HG03460 (cell line): ENCODE results near the gene USPL1.
A peak's percentile ranks its signal among the peaks of the same experiment; 100 is the strongest.

ENCODE experiments used
- ATAC-seq: cut with Tn5 transposase; IDR thresholded peaks from one replicate; pipeline ENCODE4 v1.9.1; 2021; ENCODE audit not compliant: unreplicated experiment

Gene USPL1

GRCh38 chr13:30656178-30656577 is 38.5 kb downstream of the USPL1 start:
- no peak for ATAC-seq

- ATAC-seq = no peak
These were observed 42.3 kb downstream of the USPL1 start for GRCh38 chr13:30659980-30660379.

GRCh38 chr13:30660796-30661195 is 43.1 kb downstream of the USPL1 start:
- no peak for ATAC-seq

DNA sequence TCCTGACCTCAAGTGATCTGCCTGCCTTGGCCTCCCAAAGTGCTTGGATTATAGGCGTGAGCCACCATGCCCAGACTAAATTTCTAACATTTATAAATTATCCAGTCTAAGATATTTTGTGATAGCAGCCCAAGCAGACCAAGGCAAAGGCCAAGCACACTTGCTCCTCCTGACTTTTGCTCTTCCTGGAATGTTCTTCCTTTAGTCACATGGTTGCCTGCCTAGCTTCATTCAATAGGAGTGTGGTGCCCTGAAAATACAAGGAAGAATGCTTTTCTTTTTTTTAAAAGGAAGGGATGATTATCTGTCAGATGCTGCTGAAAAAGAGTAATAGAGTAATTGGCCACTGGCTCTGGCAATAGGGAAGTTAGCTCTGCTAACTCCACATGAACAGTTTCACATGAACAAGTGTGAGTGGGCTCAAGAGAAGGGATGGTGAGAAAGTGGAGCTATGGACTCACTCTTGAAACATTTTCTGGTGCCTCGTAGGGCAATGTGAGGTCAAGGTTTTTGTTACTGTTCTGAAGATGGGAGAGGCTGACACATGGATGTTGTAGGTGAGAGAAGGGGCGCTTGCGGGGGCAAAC is 47.1 kb downstream of the USPL1 start:
- ATAC-seq = no peak

DNA sequence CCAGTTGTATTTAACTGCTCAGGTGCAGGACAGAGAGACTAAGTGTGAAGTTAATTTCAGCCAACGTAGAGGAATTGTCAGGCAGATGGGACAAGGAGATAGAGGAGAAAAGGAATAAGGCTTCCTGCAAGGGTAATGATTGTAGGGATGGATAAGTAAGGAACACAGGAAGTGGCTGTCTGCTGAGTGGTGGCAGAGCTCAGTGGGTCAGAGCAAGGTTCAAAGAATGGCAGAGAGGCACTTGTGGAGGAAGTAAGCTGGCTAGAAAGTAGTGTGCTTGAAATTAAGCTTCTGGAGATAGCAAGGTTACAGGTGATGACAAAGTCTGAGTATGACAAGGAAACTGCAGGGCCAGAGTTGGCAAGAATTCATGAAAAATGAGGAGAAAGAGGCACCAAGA is 47.9 kb downstream of the USPL1 start:
- no peak for ATAC-seq

DNA sequence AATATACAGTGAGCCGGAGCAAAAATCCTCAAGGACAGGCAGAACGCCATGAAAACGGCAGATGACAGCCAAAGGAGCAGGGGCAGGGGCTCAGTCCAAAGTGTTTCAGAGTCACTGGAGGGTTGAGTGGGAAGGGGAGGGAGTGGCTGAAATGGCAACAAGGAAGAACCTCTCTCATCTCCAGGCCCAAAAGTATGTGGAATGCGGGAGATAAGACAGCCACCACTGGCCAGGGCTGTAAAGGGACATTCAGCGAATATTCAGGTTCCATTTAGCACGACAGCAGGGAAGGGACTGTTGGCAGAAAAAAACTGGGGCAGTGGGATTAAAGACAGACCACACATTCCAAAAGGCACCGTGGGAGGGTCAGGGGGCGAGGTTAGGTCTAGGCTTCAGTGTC is 48.4 kb downstream of the USPL1 start:
- no peak for ATAC-seq

GRCh38 chr13:30667014-30667413 is 49.3 kb downstream of the USPL1 start:
- no peak for ATAC-seq

GRCh38 chr13:30668312-30668711 is 50.6 kb downstream of the USPL1 start:
- ATAC-seq = no peak

DNA sequence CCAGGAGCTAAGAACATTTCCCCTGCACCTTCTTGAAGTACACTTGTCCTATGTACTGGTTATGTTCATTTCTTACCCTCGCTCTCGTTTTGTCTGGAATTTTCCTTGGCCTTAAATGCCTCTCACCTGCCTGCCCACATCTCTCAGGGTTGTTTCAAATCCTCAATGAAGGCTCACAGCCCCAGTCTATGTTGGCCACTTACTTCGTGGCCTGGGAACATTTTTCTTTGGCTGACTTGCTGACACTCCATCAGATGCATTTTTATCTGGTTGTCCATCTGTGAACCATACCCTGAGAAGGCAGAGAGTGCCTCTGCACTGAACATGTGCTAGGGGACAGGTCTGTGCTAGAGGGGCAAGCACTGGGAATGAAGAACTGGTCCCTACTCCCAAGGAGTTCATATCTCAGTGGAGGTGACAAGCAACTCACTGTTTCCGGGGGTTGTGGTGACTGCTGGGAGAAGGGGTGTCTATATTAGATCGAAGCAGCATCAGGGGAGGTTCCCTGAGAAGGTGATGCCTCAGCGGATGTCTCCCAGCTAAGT is 53.6 kb downstream of the USPL1 start:
- ATAC-seq = no peak

DNA sequence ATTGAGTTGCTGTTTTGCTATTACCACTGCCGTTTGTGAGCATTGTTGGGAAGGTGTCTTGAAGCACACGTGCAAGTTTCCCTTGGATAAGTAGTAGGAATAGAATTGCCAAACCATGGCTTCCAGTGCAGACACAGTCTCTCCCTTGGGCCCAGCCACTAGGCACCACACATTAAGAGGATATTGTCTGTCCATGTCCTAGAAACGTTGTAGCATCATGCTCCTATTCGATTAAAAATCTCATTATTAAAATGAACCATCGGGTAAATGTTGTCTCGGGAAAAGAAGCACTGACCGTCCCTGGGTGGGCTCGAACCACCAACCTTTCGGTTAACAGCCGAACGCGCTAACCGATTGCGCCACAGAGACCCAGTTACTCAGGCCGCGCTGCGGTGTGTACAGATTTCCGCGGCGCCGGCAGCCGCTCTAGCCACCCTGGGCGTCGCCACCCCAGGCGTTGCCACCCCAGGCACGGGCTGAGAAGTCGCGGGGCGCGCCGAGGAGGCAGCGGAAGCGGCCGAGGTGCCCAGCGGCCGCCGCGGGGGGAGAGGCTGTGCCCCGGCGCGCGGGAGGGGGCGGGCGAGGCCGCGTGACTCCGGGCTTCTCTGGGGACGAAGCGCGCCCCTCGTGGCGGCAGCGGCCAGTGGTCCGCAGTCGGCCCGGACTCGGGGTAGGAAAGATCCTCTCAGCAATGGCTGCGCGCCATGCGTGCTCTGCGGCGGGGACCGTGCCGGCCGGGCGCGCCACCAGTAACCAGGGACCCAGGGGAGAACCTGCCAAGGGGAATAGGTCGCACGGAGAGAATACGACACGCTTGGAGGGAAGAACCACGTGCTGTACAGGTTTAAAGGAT is 56.2 kb downstream of the USPL1 start:
- peak; percentile 88 for ATAC-seq

DNA sequence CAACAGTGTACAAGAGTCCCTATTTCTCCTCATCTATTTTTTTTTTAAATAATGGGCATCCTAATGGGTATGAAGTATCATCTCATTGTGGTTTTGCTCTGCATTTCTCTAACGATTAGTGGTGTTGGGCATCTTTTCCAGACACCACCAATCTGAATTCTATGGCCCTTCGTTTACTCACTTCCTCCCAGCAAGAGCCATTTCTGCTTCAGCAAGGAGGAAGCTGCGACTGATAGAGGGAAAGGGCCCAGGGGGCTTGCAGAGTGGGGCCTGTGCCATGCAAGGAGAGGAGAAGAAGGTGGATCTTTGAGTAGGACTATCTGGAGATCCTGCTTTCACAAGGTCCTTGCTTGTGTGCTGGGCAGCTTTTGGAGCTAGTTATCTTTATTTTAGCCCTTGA is 58.0 kb downstream of the USPL1 start:
- ATAC-seq = no peak

- no peak for ATAC-seq
These were observed 59.0 kb downstream of the USPL1 start for GRCh38 chr13:30676672-30677071.

DNA sequence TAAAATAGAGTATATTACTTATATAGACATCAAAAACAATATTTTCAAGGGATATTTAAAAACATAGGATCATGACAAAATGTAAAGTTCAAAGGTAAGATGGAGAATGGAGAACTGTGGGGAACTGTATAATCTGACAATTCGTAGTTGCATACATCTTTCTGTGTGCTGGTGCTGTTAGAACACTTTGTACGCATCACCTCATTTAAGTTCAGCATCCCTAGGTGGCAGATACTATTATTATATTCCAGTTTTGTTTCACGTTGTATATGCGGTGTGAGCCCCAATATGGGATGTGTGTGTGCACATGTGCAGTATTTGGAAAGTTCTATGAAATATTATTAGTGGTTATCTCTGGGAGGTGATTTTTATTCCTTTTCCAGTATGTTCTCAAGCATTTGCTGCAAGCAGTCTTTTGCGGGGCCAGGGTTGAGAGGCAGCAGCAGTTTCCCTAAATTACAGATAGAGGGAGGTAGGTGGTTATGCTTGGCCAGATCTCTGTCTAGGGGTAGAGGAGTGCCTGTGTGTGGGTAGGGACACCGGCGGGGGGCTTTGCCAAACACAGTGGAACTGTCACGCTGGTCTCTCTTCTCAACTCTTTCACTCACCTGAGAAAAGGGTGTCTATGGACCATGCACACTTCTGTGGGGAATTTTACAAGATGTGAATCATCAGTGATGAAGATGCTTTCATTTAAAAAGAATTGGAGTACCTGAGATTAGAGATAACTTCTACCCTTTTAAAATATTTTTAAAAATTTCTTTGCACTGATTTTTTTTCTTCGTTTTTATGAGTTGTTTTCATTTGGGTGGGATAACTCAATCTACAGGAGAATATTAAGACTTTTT is 62.0 kb downstream of the USPL1 start:
- peak; percentile 67 for ATAC-seq

- no peak for ATAC-seq
These were observed 64.1 kb downstream of the USPL1 start for GRCh38 chr13:30681843-30682242.

DNA sequence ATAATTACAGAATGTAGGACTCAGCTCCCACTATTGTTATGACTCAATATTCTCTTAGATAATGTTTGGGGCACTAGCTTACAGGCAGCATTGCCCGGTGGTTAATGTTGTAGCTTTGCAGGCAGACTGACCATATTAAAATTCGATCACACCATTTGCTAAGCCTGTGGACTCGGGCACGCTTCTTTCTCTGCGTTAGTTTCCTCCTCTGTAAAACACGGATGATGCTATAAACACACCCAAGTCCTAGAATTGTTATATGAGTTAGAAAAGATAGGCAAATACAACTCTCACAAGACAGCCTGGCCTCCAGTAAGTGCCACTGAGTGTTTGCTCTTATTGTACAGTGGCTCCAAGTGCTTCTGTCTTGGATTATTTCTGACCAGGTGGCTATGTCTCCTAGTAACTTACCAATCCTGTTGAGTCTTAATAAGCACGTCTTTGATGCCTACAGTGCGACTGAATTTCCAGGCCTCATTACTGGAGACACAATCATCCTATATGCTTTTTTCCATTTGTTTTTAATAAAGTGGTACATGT is 67.7 kb downstream of the USPL1 start:
- ATAC-seq = no peak

- no peak for ATAC-seq
These were observed 68.3 kb downstream of the USPL1 start for GRCh38 chr13:30685987-30686386.

- no peak for ATAC-seq
These were observed 69.9 kb downstream of the USPL1 start for GRCh38 chr13:30687601-30688000.

DNA sequence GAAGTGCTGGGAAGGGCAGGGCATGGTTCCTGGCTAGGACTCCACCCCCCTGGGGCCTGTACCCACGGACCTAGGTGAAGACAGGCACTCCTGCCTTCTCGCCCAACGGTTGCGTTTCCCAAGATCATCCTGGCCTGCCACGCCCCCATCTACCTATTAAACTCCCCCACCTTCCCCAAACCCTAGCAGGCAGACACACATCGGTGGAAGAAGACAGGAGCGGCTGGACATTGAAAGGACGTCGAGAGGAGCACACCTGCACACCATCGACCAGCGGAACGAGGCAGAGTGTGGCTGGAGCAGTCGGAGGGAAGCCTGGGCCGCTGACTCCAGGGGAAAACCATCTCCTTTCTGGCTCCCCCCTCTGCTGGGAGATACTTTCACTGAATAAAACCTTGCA is 72.0 kb downstream of the USPL1 start:
- ATAC-seq = no peak

- peak; percentile 73 for ATAC-seq
These were observed 72.8 kb downstream of the USPL1 start for GRCh38 chr13:30690282-30691188.

GRCh38 chr13:30692113-30692512 is 74.4 kb downstream of the USPL1 start:
- ATAC-seq = no peak
